Central memory CD4-positive, alpha-beta T cell (primary cell): ENCODE data around the gene COX6B1.
A peak's percentile ranks its signal among the peaks of the same experiment; 100 is the strongest.
"Not testable (repeated sequence)": the region's sequence is repeated elsewhere in the genome, so short reads cannot be mapped to it uniquely, and the experiment has no call there.

Experiments used
- DNase-seq: peaks from one replicate; pipeline ENCODE4 v3.0.0; 2022

COX6B1 gene

GRCh38 chr19:35666251-35666913 lies 18.3 kb downstream of the COX6B1 start, which contains the start of gene UPK1A:
UPK1A (plus strand) TSS chr19:35666517; CDS start chr19:35666813, 296 bp downstream.
- no peak for DNase-seq

GRCh38 chr19:35669566-35669965 lies 21.4 kb downstream of the COX6B1 start:
- DNase-seq, result no peak

GRCh38 chr19:35669974-35670373 lies 21.9 kb downstream of the COX6B1 start:
- DNase-seq, result no peak

GRCh38 chr19:35670686-35671085 lies 22.6 kb downstream of the COX6B1 start:
- DNase-seq, result no peak

GRCh38 chr19:35671818-35672217 lies 23.7 kb downstream of the COX6B1 start:
- DNase-seq, result no peak

GRCh38 chr19:35673121-35673804 lies 25.1 kb downstream of the COX6B1 start:
- DNase-seq, result peak; percentile 29

- DNase-seq, result no peak
Observed at GRCh38 chr19:35675589-35676140, 27.5 kb downstream of the COX6B1 start.

- DNase-seq, result no peak
Observed at GRCh38 chr19:35689836-35690235, 41.7 kb downstream of the COX6B1 start.

- not testable (repeated sequence) for DNase-seq
Observed at GRCh38 chr19:35691106-35691505, 43.0 kb downstream of the COX6B1 start.

- no peak for DNase-seq
Observed at GRCh38 chr19:35692010-35692409, 43.9 kb downstream of the COX6B1 start.

GRCh38 chr19:35693422-35693821 lies 45.3 kb downstream of the COX6B1 start:
- DNase-seq, result no peak

- peak; percentile 84 for DNase-seq
Observed at GRCh38 chr19:35693835-35694599, 45.9 kb downstream of the COX6B1 start.

- no peak for DNase-seq
Observed at GRCh38 chr19:35695895-35696422, 47.8 kb downstream of the COX6B1 start.

GRCh38 chr19:35696835-35697234 lies 48.7 kb downstream of the COX6B1 start:
- DNase-seq, result no peak

GRCh38 chr19:35702223-35703012 lies 54.3 kb downstream of the COX6B1 start:
- peak; percentile 89 for DNase-seq

GRCh38 chr19:35703343-35703742 lies 55.2 kb downstream of the COX6B1 start:
- no peak for DNase-seq

GRCh38 chr19:35704218-35704617 lies 56.1 kb downstream of the COX6B1 start, which contains the start of gene ZBTB32:
ZBTB32 (plus strand) TSS chr19:35704558; CDS start chr19:35714627, 10,069 bp downstream.
- no peak for DNase-seq
